ELF-1 (cell line): ENCODE measurements around the gene FKTN.

Experiments used
- DNase-seq: peaks from one replicate; pipeline ENCODE4 v3.0.0-alpha.2; 2016; ENCODE audit warnings: low read depth, low spot score

Gene FKTN

DNA sequence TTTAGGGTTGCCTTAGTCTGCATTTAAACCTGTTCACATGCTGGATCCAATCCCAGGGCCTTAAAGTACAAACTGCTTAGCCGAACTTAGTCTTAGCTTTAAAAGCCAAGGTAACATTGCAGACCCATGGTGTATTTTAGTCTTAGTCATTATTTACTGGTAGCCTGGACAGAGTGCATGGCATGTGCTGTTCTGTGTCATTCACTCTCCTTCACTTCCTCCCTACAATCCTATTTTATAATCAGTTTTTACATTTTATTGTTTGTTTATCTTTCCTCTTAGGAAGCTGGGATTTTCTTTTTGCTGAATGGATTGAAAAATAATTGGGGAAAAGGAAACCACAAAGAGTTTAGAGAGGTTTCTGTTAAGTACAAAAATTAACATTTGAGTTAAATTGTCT, 74.9 kb downstream of the FKTN start:
- no peak for DNase-seq

DNA sequence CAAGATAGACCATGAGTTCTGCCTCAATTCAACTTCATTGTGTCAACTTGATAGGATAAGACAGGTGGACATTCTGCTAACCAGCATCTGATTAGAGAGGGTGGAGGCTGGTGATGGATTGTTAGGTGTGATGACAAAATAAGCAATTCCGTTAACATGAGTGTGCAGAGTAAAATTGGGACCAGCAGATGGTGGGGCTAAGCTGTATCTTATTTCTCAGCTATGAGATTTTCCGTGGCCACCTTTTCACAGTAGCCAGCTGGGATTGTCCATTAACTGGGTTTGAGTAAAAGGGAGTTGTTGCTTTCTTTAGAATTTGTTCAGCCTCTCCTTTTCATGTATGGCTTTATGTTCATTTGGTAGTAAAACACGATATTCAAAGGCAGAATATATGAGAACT, 75.5 kb downstream of the FKTN start:
- DNase-seq = no peak

DNA sequence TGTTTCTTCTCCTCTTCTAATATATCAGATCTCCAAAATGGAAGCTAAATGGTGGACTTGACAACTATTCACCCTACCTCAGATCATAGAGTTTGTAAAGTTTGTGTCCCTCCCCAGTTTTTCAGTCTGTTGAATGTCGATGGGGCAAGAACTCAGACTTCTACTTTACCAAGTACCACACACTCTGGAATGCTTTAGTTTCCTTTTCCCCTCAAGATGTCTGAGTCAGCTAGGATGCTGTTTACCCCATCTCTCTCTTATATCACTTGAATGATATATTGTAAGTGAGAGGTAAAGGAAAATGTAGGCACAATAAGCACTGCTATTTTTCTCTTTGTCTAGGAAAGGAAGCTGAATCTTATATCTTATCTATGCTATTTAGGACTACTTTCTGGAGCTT, 78.4 kb downstream of the FKTN start:
- DNase-seq = no peak

DNA sequence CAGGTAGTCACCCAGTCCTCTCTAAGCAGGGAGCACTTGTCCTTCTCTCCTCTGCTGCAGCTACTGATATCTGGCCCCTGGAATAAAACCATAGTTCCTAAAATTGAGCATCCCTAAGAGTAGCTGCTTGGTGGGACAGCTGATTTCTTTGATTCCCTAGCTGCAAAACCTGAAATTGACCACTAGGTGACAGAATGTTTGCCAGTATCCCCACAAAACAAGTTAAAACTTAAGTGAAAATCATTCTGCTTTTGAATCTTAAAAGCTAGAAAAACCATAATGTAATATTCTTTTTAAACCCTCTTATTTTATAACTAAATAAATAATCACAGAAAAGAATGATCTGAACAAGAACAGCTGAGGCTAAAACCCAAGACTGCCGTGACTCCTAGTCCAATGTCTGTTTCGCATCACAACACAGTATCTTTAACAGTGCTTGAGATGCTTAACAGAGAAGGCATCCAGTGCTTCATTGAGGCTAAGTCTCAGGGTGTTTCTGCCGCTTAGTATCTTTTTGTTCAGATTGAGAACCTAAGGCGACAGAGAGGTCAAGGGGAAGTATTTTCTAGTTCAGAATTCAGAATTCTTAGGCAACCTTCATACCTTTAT, 80.0 kb downstream of the FKTN start:
- no peak for DNase-seq

DNA sequence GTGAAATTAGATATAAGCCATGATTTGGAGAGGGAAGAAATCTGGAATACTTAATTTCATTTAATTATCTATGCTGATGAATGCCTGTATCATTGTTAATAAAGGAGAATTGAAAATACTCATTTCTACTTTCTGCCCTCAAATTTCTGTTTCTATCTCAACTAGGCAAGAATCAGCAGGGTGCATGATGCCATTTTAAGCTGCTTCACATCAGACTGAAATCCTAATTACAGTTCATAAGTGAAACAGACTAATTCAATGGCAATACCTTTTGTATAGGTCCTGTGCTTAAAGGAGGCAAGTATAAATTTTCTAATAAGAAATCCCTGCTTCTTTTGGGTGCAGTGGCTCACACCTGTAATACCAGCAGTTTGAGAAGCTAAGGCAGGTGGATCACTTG, 82.0 kb downstream of the FKTN start:
- no peak for DNase-seq

DNA sequence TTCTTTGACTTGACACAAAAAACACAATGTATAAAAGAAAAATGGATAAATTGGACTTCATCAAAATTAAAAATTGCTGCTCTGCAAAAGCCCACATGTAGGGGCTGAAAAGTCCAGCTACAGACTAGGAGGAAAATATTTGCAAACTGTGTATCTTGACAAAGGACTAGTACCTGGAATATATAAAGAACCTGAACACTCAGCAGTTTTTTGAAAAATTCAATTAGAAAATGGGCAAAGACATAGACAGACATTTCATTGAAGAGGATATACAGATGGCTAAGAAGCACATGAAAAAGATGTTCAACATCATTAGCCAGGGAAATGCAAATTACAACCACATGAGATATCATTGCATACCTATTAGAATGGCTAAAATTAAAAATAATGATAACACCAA, 85.9 kb downstream of the FKTN start:
- DNase-seq = no peak

GRCh38 chr9:105646879-105647594, 89.1 kb downstream of the FKTN start:
- DNase-seq = no peak

- DNase-seq = peak; percentile 34
These were observed 89.8 kb downstream of the FKTN start for GRCh38 chr9:105647595-105648349.

- DNase-seq = no peak
These were observed 93.9 kb downstream of the FKTN start for GRCh38 chr9:105651806-105652205.

GRCh38 chr9:105656131-105656921, 98.4 kb downstream of the FKTN start:
- DNase-seq = peak; percentile 33

- DNase-seq = no peak
These were observed 100.4 kb downstream of the FKTN start for GRCh38 chr9:105658351-105658750.

DNA sequence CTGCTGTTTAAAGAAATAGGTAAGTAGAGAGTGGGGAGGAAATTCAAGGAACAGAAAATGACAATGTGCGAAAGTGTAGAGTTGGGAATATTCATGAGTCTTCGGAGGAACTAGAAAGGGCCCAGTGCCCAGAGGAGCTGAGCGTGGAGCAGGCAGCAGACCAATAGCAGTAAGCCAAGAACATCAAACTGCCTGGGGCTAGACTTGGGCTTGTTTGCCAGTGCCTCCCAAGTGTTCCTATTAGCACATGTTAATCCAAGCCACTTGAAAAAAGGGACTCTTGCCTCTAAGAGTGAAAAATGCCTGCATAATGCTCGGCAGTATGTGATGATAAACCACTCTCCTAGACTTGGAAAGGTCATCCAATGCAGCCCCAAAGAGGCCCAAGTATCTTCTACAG, 103.1 kb downstream of the FKTN start:
- DNase-seq = peak; percentile 74

DNA sequence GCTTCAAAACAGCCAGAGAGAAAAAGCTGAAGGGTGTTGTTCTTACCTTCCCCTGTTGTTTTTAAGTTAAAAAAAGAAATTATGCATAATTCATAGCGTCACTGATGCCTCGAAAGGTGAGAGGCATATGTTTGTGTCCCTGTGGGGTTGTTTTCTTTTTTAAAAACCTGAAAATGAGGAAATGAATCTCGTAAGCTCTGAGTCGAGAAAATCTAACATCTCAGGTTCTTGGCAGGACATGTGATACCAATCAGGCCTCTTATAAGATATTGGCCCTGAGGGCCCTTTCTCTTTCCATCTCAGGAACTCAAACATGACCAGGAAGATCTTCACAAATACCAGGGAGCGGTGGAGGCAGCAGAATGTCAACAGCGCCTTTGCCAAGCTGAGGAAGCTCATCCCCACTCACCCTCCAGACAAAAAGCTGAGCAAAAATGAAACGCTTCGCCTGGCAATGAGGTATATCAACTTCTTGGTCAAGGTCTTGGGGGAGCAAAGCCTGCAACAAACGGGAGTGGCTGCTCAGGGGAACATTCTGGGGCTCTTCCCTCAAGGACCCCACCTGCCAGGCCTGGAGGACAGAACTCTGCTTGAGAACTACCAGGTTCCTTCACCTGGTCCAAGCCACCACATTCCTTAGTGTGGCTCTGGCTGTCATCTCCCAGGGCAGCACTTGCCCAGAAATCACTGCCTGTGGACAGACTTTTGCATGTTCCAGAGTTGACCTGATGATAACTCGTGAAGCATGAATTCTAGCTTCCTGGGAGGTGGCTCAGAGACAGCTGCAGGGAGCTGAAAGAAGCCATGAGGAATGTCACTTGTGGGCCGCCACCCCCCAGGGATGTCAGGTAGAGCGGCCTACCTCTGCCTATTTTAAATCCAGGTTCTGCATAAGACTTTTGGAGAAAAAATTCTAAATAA, 104.5 kb downstream of the FKTN start, which contains the start of gene TAL2:
TAL2 (plus strand) TSS at position 274 of the 921 bp plus-strand sequence; CDS start at position 314, 40 bp downstream.
- DNase-seq = no peak

DNA sequence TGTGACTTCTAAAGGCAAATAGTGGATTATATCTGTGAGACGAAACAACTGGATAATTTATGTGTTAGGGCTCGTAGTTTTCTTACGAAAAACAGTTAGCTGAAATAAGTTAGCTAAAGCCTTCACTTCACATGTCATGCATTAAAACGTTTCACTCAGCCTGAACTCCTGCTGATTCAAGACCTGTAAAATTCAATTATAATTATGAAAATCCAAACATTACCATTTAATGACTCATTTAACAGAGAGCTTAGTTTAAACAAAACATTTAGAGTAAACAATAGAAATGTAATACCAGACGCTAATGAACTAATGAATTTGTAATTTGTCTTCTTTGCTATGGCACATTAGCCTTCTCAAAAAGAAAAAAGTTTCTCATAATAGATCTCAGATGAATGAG, 106.0 kb downstream of the FKTN start:
- no peak for DNase-seq

DNA sequence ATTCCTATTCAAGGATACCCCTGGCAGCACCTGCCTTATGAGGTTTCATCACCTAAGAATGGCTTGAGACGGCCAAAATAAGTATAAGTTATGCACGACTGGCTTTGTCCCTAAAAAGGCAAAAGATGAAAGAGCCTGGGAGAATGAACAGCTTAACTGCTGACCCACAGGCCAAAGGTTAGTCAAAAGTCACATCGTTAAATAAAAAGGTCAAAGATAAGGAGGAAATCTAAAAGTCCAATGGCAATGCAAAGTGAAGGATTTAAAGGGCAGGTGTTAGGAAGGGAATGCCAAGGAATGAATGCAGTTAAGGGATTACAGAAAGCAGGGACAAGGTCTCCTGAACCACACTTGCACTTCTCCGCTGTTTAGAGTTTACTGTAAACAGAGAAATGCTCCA, 109.9 kb downstream of the FKTN start:
- no peak for DNase-seq

GRCh38 chr9:105670315-105670714, 112.4 kb downstream of the FKTN start:
- no peak for DNase-seq

- no peak for DNase-seq
These were observed 112.8 kb downstream of the FKTN start for GRCh38 chr9:105670775-105671174.

DNA sequence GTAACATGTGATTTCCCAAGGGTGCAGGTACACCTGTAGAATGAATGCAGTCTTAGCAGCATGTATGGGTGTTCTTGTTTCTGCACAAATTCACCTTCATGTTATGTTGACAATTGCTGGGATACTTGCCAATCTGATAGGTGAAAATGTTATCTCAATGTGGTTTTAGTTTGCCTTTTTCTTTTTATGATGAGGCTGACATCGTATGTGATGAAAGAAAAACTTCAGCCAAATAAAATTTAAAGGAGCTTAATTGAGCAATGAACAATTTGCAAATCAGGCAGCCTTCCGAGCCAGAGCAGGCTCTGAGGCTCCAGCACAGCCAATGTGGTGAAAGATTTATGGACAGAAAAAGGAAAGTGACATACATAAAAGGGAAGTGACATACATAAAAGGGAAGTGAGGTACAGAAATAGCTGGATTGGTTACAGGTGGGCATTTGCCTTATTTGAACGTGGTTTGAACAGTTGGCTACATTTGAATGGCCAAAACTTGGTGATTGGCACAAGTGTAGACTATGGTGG, 114.8 kb downstream of the FKTN start:
- DNase-seq = no peak

DNA sequence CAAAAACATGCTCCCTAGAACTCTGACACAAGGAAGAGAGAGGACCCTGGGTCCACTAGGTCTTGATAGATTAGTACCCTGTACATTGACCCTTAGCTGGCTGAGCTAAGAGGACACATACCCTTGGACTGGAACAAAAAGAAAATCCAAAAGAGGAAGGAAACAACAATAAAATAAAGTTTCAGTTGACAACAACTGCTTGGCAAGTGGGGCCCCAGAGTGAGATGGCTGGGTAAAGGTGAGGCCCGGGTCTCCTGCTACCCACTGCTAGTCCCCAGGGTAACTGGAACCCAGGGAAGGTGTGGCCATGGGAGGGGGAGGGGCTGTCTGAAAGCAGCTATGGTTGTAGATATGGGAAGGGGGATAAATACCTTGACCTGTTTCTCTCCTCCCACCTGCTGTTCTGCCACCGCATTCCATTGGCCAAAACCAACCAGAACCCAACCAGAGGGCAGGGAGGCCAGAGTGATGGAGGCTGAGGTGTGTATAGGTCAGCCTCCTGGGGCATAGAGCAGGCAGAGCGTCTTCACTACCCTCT, 116.0 kb downstream of the FKTN start:
- no peak for DNase-seq

DNA sequence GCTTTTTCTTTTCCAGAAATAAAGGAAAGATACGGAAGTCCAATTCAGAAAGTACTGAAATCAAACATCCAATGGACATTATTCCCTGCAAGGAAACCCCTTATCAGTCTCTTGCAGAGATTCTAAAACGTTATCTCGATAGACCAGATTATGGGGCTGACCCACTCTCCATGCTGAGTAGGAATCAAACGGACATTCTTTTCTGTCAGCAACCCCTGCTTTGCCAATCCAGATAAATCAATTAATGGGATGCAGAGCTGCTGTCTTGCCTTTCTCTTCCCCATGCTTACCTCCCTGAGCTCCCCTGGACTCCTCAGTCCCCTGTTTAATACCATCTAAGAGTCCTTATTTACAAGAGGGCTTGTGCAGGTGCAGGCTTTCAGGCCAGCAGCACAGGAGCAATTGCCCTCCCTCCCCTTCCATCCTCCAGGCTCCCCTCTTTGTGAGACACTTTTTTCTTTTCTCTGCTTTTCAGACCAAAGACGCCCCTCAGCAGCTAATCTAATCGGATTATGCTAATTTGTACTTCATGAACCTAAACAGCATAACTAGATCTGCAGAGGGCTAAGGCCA, 118.5 kb downstream of the FKTN start:
- DNase-seq = no peak
